Stimulated activated naive CD8-positive, alpha-beta T cell treated with anti-CD3 and anti-CD28 coated beads, Interleukin-15, Interleukin-2, amounts not matched to agents 100 ng/mL and 50 ng/mL, for 24 hours (primary cell): ENCODE data around the gene AK4.

Experiments
- H3K27ac Mint-ChIP-seq: one replicate; pipeline ENCODE4 v1.8.0; 2021; ENCODE audit warnings: mild to moderate bottlenecking, mixed read lengths
- H3K27me3 Mint-ChIP-seq: one replicate; pipeline ENCODE4 v1.8.0; 2021; ENCODE audit warnings: mixed read lengths
- H3K36me3 Mint-ChIP-seq: one replicate; pipeline ENCODE4 v1.8.0; 2021; ENCODE audit warnings: low read depth, mixed read lengths
- H3K4me1 Mint-ChIP-seq: one replicate; pipeline ENCODE4 v1.8.0; 2021; ENCODE audit warnings: low read depth, mixed read lengths
- H3K4me3 Mint-ChIP-seq: one replicate; pipeline ENCODE4 v1.8.0; 2021; ENCODE audit warnings: mild to moderate bottlenecking, mixed read lengths
- H3K9me3 Mint-ChIP-seq: one replicate; pipeline ENCODE4 v1.8.0; 2021; ENCODE audit warnings: mixed read lengths

The AK4 gene

GRCh38 chr1:65209005-65209885 lies 61.2 kb downstream of the AK4 start:
- Mint-ChIP-seq H3K27me3 (peaks cover 6% of the 10 kb centered on the region), H3K9me3 (no peaks in the 10 kb centered on the region), H3K27ac (no peak overlapping the region), H3K36me3 (no peaks in the 10 kb centered on the region), H3K4me1 (peaks cover 21% of the 10 kb centered on the region), H3K4me3 (no peak overlapping the region)

GRCh38 chr1:65210325-65210724 lies 62.3 kb downstream of the AK4 start:
- H3K4me1 Mint-ChIP-seq, result peaks cover 32% of the 10 kb centered on the region
- peak overlapping the region; percentile 9 for H3K27ac Mint-ChIP-seq
- peaks cover 6% of the 10 kb centered on the region for H3K27me3 Mint-ChIP-seq

GRCh38 chr1:65211331-65211730 lies 63.3 kb downstream of the AK4 start:
- H3K9me3 Mint-ChIP-seq, result no peaks in the 10 kb centered on the region
- no peak overlapping the region for H3K4me3 Mint-ChIP-seq
- no peaks in the 10 kb centered on the region for H3K36me3 Mint-ChIP-seq
- H3K27ac Mint-ChIP-seq, result no peak overlapping the region
- H3K27me3 Mint-ChIP-seq, result peaks cover 6% of the 10 kb centered on the region
- H3K4me1 Mint-ChIP-seq, result peaks cover 39% of the 10 kb centered on the region

More at GRCh38 chr1:65210325-65210724, 62.3 kb downstream of the AK4 start:
- no peak overlapping the region for H3K4me3 Mint-ChIP-seq
- H3K9me3 Mint-ChIP-seq, result no peaks in the 10 kb centered on the region
- no peaks in the 10 kb centered on the region for H3K36me3 Mint-ChIP-seq

GRCh38 chr1:65213271-65214023 lies 65.4 kb downstream of the AK4 start:
- H3K27ac Mint-ChIP-seq, result peak overlapping the region; percentile 37
- H3K9me3 Mint-ChIP-seq, result no peaks in the 10 kb centered on the region
- H3K36me3 Mint-ChIP-seq, result no peaks in the 10 kb centered on the region
- H3K4me3 Mint-ChIP-seq, result no peak overlapping the region
- H3K27me3 Mint-ChIP-seq, result peaks cover 6% of the 10 kb centered on the region
- H3K4me1 Mint-ChIP-seq, result peaks cover 35% of the 10 kb centered on the region

GRCh38 chr1:65214340-65215027 lies 66.5 kb downstream of the AK4 start:
- Mint-ChIP-seq H3K4me1 (peaks cover 35% of the 10 kb centered on the region), H3K4me3 (peak overlapping the region; percentile 51), H3K36me3 (peaks cover 9% of the 10 kb centered on the region), H3K27ac (peak overlapping the region; percentile 40), H3K9me3 (no peaks in the 10 kb centered on the region), H3K27me3 (peaks cover 6% of the 10 kb centered on the region)

- no peak overlapping the region for H3K4me3 Mint-ChIP-seq
- peaks cover 28% of the 10 kb centered on the region for H3K36me3 Mint-ChIP-seq
- peaks cover 3% of the 10 kb centered on the region for H3K27me3 Mint-ChIP-seq
- H3K4me1 Mint-ChIP-seq, result peaks cover 35% of the 10 kb centered on the region
- H3K9me3 Mint-ChIP-seq, result no peaks in the 10 kb centered on the region
- no peak overlapping the region for H3K27ac Mint-ChIP-seq
Measured at GRCh38 chr1:65216989-65217388, 69.0 kb downstream of the AK4 start.

GRCh38 chr1:65221638-65222339 lies 73.8 kb downstream of the AK4 start:
- H3K36me3 Mint-ChIP-seq, result peaks cover 43% of the 10 kb centered on the region
- H3K27ac Mint-ChIP-seq, result peak overlapping the region; percentile 22
- no peak overlapping the region for H3K4me3 Mint-ChIP-seq
- no peaks in the 10 kb centered on the region for H3K4me1 Mint-ChIP-seq
- peaks cover 3% of the 10 kb centered on the region for H3K27me3 Mint-ChIP-seq
- H3K9me3 Mint-ChIP-seq, result no peaks in the 10 kb centered on the region

GRCh38 chr1:65222340-65222940 lies 74.4 kb downstream of the AK4 start:
- H3K36me3 Mint-ChIP-seq, result peaks cover 43% of the 10 kb centered on the region
- peaks cover 3% of the 10 kb centered on the region for H3K27me3 Mint-ChIP-seq
- H3K27ac Mint-ChIP-seq, result no peak overlapping the region
- H3K9me3 Mint-ChIP-seq, result no peaks in the 10 kb centered on the region
- H3K4me1 Mint-ChIP-seq, result no peaks in the 10 kb centered on the region
- H3K4me3 Mint-ChIP-seq, result no peak overlapping the region

- Mint-ChIP-seq H3K27ac (no peak overlapping the region), H3K27me3 (peaks cover 3% of the 10 kb centered on the region), H3K9me3 (no peaks in the 10 kb centered on the region), H3K36me3 (peaks cover 35% of the 10 kb centered on the region), H3K4me1 (peaks cover under 1% of the 10 kb centered on the region), H3K4me3 (no peak overlapping the region)
Measured at GRCh38 chr1:65224681-65225091, 76.7 kb downstream of the AK4 start.

- Mint-ChIP-seq H3K36me3 (peaks cover 34% of the 10 kb centered on the region), H3K27me3 (no peaks in the 10 kb centered on the region), H3K27ac (no peak overlapping the region), H3K9me3 (no peaks in the 10 kb centered on the region), H3K4me3 (no peak overlapping the region), H3K4me1 (peaks cover 6% of the 10 kb centered on the region)
Measured at GRCh38 chr1:65225179-65225578, 77.2 kb downstream of the AK4 start.

GRCh38 chr1:65229201-65229600 lies 81.2 kb downstream of the AK4 start:
- H3K27me3 Mint-ChIP-seq, result no peaks in the 10 kb centered on the region
- no peak overlapping the region for H3K27ac Mint-ChIP-seq
- H3K9me3 Mint-ChIP-seq, result no peaks in the 10 kb centered on the region
- H3K4me3 Mint-ChIP-seq, result no peak overlapping the region
- H3K36me3 Mint-ChIP-seq, result peaks cover 19% of the 10 kb centered on the region
- H3K4me1 Mint-ChIP-seq, result peaks cover 26% of the 10 kb centered on the region

GRCh38 chr1:65229754-65230339 lies 81.8 kb downstream of the AK4 start:
- Mint-ChIP-seq H3K27me3 (no peaks in the 10 kb centered on the region), H3K27ac (peak overlapping the region; percentile 13)

GRCh38 chr1:65230731-65231481 lies 82.9 kb downstream of the AK4 start:
- no peaks in the 10 kb centered on the region for H3K9me3 Mint-ChIP-seq
- H3K4me3 Mint-ChIP-seq, result peak overlapping the region; percentile 11
- peak overlapping the region; percentile 61 for H3K27ac Mint-ChIP-seq

More at GRCh38 chr1:65229754-65230339, 81.8 kb downstream of the AK4 start:
- Mint-ChIP-seq H3K4me1 (peaks cover 26% of the 10 kb centered on the region), H3K9me3 (no peaks in the 10 kb centered on the region), H3K4me3 (no peak overlapping the region), H3K36me3 (peaks cover 14% of the 10 kb centered on the region)

More at GRCh38 chr1:65230731-65231481, 82.9 kb downstream of the AK4 start:
- H3K36me3 Mint-ChIP-seq, result peaks cover 5% of the 10 kb centered on the region
- peaks cover 26% of the 10 kb centered on the region for H3K4me1 Mint-ChIP-seq
- H3K27me3 Mint-ChIP-seq, result no peaks in the 10 kb centered on the region
